TTC549 (cell line): ENCODE results near the gene GCKR.

Experiments used
- FAIRE-seq: peaks from 2 replicates; lab custom pipeline; 2012; peaks lifted over from hg19 to GRCh38; lab: Jason Lieb, UNC

The GCKR gene

DNA sequence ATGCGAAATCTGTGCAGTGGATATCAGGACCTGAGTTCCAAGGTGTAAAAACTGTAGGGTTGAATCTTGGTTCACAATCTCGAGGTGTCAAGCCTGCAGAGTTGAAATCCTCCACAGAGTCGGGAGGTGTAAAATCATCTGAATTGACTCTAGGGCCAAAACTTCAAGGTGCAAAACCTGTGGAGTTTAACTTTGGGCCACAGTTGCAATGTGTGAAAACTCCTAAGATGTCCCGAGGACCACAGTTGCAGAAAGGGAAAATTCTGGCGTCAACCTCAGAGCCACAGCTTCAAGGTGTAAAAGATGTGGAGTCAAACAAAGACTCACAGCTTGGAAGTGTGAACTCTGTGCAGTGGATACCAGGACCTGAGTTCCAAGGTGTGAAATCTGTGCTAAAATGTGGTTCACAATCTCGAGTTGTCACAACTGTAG lies 76.4 kb downstream of the GCKR start:
- FAIRE-seq, result no peak
